Purkinje cell (primary cell): Measurements from ENCODE around the gene DCAF12L1. TPM values are rescaled to one million over a fixed set of nuclear protein-coding genes. Genes with fewer than 3 reads are reported as not detected.

Experiments used
- polyA plus RNA-seq: library from polyadenylated mRNA; unstranded; fragments of >200 nt; fragmentation: Nextera tagmentation; gene quantifications from 2 replicates; pipeline ENCODE4 v1.2.1, GENCODE V29; 2014

DCAF12L1 gene
- not detected in 2 replicates for polyA plus RNA-seq

DNA sequence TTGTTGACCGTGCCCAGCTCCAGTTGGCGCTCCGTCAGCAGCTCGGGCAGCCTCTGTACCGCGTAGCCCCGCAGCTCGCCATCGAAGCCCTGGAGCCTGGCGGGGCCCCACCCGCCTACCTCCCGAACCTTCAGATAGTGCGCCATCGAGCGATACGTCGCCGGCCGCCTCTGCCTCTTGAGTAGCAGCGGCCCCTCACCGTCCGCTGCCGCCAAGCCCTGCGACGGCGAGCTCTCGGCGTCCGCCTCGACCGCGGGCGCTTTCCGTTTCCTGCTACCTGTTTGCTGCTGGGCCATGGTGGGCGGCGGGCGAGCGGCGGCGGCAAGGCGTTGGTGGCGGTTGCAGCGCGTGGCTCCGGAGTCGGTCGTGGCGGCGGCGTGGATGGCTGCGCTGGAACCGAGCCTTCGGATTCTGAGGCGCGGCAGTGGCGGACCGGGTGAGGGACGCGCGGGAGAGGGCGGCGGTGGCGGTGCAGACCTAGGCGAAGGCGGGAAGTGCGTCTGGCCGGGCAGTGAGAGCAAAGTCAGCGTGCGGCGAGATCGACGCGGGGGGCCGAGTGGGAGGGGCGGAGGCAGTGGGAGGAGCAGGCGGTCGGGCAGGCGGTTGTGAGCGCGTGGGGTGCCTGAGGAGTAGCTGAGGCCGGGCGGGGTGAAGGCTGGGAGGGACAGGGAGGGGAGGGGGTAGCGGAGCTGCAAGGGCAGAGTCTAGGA lies at the start of gene DCAF12L1:
Gene DCAF12L1, minus strand, starts transcription at position 502 of the 710 bp plus-strand sequence. Its CDS starts 206 bp downstream, at position 296.

